ENCODE results near the gene HTRA1.

HTRA1 gene

DNA sequence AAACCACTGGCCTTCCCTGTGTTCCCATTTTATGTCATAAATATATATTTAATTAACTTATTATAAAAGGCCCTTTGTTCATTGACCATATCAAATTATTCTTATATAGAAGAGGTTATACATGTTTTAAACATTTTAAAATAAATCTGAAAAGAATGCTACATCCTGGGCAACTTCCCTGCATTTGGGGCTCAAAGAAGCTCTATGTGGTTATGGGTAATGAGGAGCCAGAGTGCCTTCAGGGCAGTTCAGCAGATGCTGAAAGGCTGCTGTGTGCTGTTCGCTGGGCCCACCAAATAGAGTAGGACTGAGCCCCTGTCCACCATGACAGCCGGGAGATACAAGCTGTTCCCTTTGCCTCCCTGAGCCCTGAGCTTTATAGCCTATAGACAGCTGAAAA is 35.9 kb downstream of the HTRA1 start:
- no peak for DNase-seq

DNA sequence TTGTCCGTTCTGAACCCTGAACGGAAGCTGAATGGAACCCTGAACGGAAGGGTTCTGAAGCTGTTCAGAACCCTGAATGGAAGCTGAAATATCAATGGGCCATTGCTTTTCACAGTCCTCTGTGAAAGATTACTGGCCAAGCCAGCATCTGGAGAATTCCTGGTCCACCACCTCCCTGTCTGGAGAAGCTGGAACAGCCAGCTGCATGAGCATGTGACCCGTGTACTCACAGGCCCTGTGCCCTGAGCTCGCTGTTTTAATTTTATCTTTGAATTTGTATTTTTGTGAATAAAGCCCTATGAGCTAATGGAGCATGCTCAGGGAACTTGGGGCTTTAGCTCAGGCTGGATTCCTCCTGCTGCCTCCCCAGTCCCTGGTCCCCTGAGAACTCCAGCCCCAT is 37.2 kb downstream of the HTRA1 start:
- no peak for DNase-seq

DNA sequence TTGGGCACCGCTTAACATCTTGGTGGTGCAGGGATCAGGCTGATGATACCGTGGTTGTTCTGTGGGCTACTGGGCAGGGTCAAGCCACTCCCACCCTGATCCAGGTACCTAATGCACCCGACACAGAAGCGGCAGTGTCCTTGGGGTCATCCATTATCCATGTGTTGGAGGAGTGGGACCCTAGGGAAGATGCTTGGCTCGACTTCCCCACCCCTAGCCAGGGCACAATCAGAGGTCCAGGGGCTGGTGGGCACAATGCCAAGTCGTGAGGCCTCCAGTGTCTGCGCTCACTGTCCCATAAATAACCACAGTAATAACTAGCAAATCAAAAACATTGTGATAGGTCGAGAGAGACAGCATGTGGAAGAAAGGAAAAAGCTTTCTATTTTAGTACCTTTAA is 37.7 kb downstream of the HTRA1 start:
- DNase-seq: no peak

DNA sequence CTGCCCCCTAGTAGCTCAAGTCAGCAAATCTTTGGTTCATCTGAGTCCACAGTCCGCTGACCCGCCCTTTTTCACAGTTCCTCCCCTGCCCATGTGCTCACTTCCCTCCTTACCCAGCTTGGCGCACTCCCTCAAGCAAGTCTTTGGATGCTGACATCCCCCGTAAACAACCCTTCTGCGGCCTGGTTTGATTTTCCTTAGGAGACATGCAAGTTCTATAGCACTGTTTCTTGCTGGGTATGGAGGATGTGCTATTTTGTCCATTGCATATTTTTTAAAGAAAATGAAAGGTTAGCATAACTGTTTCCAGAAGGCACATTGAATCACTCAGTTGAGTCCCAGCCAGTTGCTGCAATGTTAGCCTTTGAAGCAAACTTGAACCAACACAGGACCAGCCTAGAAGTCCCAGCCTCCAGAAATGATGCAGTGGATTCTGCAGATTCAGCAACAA is 38.2 kb downstream of the HTRA1 start:
- no peak for DNase-seq

DNA sequence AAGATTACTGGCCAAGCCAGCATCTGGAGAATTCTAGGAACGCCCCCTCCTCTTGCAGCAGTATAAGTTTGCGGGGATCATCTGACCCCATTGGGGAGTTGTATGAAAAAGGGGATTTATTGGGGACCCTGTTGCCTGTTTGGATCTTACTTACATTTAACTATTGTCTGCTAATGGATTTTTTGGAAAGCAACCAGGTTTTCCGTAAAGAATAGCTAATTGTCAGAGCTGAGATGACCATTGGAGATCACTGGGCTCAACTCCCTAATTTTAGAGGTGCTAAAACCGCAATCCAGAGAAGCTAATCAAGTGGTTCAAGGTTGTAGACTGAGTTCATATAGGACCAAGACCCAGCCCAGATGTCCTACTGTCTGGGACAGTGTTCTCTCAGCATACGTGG is 38.8 kb downstream of the HTRA1 start:
- no peak for DNase-seq

DNA sequence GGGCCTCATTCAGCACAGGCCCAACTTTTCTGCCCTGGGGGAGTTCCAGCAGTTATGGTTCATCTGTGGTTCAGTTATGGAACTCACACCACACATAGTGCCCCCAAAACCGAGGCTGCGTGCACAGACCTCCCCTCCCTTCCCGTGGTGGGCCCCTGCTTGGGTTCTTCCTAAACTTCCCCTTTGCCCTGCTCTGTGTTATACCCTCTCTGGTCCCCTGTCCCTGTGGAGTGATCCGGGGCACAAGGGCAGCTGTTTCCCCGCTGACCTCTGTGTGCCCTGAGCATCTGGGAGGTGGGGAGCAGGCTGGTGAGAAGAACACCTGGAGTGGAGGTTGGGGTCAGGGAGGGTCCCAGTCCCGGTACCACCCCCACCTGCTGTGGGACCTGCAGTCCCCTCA is 39.4 kb downstream of the HTRA1 start:
- DNase-seq: no peak

DNA sequence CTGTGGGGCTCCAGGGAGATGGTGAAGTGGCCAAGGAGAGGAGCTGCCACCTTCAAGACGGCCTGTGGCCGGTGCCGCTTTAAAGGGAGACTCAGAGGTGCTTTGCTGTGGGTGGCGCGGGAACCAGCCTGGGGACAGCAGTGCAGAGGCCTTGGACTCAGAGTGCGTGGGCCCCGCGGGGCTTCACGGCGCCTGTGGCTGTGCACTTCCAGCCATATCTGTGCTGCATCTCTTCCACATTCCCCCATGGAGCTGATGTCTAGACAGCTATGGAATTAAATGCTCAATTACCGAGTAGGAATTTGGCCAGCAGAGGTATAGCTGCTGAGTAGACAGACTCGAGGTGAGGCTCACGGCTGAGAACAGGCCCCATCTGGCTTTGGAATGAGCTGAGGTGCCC is 41.7 kb downstream of the HTRA1 start:
- DNase-seq: no peak

DNA sequence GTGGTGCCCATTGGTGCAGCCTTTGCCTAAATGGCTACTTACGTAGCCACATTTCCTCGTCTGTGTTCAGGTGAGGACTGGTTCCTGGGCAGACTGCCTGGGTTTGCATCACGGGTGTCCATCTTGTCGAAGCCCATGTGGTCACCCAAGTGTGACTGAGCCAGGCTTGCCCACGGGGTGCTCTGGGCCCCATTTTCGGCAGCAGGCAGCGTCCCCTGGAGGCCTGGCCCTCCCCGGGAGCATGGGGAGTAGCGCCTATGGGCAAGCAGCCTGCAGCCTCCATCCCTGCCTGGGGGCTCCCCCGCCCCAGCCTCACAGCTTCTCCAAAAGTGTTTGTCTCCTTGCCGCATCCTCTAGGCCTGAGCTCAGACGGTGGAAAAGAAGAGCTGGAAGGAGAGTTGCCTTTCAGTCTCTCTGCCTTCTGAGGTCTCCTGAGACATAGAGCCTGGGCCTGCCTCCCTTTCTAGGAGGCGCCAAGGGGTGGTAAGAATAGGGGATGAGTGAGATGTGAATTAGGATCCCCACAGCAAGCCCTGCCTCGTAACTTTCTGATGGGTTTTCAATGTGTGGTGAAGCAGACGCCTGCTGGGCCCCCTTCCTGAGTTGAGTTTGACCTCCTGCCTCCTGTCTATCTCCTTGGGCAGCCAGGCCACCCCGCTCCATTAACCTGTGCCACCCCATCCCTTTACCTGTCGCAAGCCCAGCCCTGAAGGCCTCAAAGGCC is 42.7 kb downstream of the HTRA1 start:
- no peak for DNase-seq

DNA sequence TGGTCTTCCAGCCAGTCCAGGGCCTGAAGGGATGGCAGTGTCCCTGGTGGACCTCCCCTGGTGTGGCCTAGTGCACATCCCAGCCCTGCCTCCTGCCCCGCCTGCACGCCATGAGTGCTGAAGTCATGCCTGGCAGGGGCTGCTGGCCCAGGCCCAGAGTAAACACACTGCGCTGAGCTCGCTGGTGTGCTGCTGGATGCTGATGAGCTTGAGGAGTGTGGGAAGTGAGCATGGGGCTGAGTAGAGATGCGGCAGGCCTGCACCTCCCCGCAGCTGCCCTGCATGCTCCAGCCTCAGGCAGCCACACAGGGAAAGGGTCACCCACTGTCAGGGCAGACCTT is 43.2 kb downstream of the HTRA1 start:
- DNase-seq: no peak

DNA sequence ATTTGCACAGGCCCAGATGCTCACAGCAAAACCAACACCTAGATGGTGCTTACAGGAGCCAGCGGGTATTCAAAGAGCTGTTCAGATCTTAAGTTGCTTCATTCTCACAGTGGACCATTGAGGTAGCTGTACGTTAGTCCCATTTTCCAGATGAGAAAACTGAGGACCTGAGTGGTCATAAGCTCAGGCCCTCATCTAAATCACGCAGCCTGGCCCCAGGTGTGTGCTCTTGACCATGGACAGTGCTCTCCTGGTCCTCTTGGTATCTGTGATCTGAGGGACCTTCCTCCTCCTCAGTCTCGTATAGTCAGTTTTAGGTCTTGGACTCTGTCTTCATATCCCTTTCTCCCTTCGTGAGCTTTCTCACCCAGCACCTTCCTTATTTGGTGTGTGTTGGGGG is 43.7 kb downstream of the HTRA1 start:
- no peak for DNase-seq

DNA sequence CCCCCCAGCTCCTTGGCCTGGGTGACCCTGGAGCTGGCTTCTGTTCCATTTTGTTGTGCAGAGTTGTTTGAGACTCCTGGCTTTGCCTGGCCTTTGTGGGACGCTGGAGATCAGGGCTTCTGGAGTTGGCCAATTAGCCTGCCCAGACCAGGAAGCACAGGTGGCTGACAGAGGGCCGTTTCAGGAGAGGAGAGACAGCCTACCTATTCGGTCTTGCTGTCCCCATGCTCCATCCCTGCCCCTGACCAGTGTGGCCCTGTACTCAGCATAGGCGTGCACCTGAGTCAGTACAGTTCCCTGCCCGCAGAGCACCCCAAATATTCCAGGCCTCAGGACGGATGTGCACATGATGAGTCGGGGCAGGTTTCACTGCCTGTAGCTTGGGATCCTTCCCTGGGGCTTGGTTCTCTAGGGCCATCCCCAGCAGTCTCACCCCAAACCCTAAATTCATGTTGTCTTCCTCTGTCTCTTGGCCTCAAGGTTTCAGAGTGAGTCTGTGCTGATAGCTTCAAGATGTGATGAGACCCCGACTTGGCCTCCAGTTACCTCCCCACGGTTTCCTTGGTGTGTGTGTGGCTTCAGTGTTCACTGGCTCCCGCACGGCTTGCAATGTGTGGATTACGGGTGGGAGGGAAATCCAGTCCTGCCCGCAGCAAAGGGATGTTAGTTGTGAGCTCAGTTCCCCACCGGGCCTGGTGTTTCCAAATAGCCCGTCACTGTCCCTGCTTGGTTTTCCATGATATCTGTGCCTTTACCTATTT is 44.7 kb downstream of the HTRA1 start:
- DNase-seq: no peak

DNA sequence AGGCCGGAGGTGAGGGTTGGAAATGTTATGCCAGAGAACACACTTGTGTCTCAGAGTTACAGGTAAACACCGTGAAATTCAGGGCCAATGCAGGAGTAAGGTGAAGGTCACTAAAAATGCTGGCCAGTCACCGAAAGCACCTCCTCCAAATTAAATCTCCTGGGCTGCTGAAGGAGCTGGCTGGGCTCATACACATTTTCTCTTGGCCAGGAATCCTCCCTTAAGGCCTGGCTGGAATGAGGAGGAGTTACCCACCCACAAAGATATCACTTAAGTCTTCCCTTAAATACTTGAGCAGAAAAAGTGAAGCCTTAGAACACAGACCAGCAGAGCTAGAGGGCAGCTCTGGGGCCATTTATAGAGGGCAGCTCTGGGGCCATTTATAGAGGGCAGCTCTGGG is 46.3 kb downstream of the HTRA1 start:
- no peak for DNase-seq

DNA sequence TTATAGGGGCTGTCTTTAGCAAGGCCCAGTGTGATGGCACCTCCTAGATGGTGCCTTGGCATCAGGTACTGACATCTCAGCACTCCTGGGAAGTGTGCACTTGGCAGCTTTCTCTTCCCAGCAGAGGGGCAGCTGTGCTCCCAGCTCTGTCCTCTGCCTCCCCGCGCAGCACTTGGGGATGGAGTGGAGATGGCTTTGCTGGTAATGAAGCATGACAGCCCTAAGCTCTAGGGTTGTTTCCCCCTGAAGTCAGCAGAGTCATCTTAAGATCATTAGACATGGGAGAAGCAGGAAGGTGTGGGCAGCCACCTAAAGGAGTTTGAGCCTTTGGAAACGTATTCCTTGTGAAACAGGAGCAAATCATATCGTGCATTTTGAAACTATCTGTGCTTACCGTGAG is 46.7 kb downstream of the HTRA1 start:
- DNase-seq: no peak

DNA sequence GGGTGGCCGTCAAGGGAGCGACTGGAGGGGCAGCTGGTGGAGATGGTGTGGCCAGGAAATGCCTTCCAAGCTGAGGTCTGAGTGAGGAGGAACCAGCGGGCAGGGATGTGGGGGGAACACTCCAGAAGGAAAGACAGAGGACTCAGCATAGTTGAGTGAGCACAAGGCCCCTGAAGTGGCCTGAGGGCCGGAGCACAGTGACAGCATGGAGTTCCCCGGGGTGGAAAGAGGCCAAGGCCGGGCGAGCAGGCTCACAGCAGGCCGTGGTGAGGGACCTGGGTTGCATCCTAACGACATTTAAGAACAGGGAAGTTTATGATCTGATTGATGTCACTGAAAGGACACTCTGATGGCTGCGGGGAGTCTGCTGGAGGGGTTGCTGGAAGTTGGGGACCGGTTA is 48.0 kb downstream of the HTRA1 start:
- DNase-seq: no peak

DNA sequence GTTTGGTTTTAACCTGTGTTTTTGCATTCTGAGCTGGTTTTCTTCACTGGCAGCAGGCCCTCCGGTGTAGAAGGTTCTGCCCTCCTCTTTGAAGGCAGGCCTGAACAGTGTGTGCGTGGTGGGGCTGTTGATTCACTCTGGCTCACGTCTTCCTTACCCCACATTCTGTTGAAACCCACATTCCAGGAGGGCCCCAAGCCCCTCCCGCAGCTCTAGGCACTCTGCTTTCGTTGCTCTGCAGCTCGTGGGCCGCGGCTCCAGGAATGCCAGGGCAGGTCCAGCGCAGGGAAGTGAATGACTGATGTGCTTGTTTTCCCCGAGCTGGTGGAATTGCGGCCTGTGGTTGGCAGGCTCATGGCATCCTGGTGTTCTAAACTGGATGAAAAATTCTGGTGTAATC is 49.0 kb downstream of the HTRA1 start:
- no peak for DNase-seq

DNA sequence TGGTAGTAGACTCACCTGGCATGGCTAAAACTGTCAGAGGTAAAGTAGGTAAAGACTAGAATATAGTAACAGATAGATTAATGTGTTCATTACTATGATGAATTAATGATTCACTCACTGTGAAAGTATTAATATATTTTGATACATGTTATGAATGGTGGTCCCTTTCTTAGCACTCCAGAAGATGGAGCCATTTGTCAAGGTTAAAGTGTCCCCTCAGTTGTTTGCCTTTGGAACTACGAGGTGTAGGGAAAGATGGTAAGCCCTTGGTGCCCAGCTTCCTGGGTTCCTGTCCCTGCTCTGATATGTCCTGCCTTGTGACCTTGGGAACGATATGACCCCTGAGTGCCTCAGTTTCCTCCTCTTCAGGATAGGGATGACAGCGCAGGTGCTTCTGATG is 49.4 kb downstream of the HTRA1 start:
- DNase-seq: no peak

DNA sequence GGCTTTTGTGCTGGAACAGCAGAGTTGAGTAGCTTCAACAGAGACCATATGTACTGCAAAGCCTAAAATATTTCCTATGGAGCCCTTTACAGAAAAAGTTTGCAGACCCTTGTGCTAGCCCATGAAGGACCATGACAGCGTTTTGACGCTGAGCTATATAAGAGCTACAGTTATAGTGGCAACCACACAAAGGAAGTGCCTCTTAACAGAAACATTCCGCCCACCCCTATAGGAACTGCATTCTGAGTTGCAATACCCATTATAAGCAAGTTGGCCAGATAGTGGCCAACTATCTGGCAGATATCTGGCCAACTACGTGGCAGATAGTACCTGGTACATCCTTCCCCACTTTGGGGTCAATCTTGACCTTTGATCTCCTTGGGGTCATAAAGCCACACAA is 51.7 kb downstream of the HTRA1 start:
- no peak for DNase-seq

DNA sequence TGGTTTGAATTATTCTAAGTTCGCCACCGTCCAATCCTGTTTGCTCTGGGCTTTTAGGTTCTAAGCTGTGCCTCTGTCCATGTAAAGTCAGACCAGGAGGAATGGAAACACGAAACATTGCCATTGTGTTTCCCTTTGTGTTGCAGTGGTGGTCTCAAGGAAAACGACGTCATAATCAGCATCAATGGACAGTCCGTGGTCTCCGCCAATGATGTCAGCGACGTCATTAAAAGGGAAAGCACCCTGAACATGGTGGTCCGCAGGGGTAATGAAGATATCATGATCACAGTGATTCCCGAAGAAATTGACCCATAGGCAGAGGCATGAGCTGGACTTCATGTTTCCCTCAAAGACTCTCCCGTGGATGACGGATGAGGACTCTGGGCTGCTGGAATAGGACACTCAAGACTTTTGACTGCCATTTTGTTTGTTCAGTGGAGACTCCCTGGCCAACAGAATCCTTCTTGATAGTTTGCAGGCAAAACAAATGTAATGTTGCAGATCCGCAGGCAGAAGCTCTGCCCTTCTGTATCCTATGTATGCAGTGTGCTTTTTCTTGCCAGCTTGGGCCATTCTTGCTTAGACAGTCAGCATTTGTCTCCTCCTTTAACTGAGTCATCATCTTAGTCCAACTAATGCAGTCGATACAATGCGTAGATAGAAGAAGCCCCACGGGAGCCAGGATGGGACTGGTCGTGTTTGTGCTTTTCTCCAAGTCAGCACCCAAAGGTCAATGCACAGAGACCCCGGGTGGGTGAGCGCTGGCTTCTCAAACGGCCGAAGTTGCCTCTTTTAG is 52.9 kb downstream of the HTRA1 start:
- no peak for DNase-seq

DNA sequence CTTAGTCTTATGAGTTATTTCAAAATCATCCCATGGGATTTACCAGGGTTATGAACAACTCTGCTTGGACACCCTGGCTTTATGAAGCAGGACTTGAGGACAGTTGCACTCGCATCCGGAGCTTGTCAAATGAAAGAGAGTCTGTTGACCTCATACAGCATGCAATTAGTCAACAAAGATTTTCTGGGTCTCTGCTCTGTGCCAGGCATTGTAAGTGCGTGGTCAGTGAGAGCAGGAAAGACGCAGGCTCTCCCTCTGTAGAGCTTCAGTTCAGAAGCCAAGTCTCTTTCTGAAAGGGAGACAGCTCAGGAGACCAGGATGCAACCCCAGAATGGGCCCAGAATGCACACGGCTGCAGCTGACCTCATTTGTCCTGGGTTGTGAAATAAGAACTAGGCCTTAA is 53.7 kb downstream of the HTRA1 start:
- no peak for DNase-seq

DNA sequence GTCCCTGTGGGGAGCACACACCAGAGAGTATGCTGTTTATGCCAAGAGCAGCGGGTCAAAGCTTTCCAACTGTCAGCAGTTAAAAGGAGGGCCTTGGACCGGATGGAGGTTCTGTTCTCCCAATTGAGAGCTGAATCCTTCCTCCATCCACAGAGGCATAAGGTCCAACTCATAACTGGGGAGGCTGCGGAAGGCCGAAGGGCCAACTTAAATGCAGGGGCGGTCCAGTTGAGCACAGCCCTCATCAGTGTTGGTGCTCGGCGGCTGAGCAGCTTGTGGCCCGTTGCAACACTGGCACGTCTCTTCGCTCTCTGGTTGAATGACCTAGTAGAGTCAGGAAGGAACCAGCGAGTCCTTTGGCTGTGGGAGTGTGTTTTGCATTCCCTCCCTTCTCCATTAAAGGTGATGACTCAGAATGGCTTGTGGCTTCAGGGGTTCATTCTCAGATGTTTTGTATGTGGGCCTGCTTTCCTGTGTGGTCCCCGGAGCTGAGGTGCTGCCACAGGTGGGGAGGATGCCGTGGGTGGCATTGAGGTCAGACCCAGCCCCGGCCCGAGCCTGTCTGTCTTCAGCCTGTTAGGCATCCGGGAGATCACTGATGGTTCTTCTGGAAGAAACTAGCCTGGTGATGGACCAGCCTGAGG is 54.4 kb downstream of the HTRA1 start:
- no peak for DNase-seq

DNA sequence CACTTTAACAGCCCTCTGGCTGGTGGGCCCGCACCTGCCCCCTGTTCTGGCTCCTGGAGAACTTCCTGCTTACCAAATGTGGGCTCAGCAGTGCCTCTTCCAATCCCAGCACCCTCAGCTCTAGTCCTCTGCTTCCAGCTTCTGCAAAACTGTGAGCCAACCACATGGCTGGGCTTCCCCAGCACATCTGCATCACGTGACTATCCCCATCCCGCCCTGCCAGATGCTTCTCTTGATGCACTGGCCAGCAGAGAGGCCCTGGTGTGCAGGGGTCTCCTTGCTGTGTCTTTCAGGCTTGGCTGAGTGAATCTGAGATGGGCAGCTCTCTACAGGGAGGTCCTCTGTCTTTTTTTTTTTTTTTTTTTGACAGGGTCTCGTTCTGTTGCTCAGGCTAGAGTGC is 55.4 kb downstream of the HTRA1 start:
- DNase-seq: no peak

DNA sequence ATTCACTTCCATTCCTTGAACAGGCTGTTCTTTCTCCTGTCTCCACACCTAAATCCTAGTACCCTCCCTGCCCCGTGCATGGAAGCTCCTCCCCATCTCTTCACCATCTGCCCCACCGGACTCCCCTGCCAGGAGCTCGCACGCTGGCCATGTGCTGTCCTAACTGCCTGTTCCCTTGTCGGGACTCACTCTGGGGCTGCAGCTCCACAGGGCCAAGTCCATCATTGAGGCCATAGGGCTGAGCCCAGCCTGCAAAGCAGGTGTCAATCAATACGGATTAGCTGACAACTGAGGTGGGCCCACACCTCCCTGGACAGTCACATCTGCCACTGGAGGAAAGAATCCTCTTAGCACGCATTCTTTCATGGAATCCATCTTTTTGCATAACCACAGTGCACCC is 57.8 kb downstream of the HTRA1 start:
- DNase-seq: no peak

DNA sequence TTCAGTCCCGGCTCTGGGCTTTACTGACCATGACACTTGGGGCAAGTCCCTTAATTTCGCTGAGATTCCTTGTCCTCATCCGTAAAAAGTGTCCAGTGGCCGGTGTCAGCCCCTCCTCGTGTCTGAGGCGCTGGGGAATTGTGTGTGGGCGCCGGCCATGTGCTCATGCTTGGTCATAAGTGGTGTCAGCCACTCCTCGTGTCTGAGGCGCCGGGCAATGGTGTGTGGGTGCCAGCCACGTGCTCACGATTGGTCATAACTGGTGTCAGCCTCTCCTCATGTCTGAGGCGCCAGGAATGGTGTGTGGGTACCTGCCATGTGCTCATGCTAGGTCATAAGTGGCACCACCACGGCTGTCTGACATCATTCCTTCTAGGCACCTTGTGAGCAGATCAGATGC is 58.5 kb downstream of the HTRA1 start:
- DNase-seq: no peak

DNA sequence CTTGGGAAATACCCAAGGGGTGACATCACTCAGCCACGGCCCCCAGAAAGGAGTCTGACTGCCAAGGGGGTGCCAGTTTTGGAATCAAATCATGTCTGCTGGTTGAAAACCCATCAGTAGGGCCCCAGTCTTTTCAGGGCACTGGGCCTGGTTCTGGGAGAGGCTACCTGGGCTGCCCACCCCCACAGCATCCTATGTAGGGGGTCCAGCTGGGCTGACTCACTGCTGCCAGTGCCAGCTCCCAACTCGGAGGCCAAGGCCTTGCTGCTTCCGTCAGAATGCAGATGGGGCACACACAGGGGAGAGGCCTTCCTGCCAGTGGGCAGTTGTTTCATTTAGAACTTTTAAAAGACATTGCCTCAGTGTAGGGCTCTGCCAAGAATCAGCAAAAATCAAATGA is 59.7 kb downstream of the HTRA1 start:
- DNase-seq: no peak

Measured in bone marrow (tissue), 2 donors.